Endothelial cell of umbilical vein (primary cell): ENCODE measurements around the gene MAP2K5. TPM values are rescaled to one million over a fixed set of nuclear protein-coding genes. Genes with fewer than 3 reads are reported as not detected.

ENCODE experiments used
- BruUV-seq: library from RNA; stranded (reverse); fragments of 400-500 nt; replicated peaks from 2 replicates; lab custom pipeline; 2021; lab: Mats Ljungman, UMichigan
- CTCF ChIA-PET: fragments of 300-600, 350-600 bp; sonication (Branson Sonifier 250); formaldehyde crosslinking; loops from one replicate; lab custom pipeline; 2021; ENCODE audit warnings: antibody characterized with exemption, inconsistent platforms; lab: Charles Lee
- POLR2A ChIA-PET: fragments of 300-600, 350-600 bp; sonication (Branson Sonifier 250); formaldehyde crosslinking; loops from one replicate; lab custom pipeline; 2021; ENCODE audit warnings: antibody characterized with exemption, inconsistent platforms; lab: Charles Lee
- DNase-seq: peaks from one replicate; pipeline ENCODE4 v3.0.0-alpha.2; 2011; ENCODE audit warnings: low read depth, low spot score
- FAIRE-seq: peaks from 2 replicates; lab custom pipeline; 2011; peaks lifted over from hg19 to GRCh38; lab: Jason Lieb, UNC
- H2AFZ ChIP-seq: 2 replicates; pipeline ENCODE4 v1.6.0; 2012; ENCODE audit warnings: low read depth, low read length, control low read depth, inconsistent platforms
- H3K27ac ChIP-seq: 2 replicates; pipeline ENCODE4 v1.5.1; 2011; ENCODE audit warnings: low read depth, mild to moderate bottlenecking, control low read depth, low read length, moderate library complexity; ENCODE audit not compliant: insufficient read depth
- H3K27me3 ChIP-seq, 2 experiments: 2 replicates each; pipeline versions ENCODE4 v1.6.0 to v1.6.1; 2011; ENCODE audit warnings: low read length in 2 of 2, mixed read lengths in 1 of 2; ENCODE audit not compliant: control insufficient read depth in 2 of 2, insufficient read depth in 2 of 2
- H3K36me3 ChIP-seq, 2 experiments: 2 replicates in 1 of 2; 3 replicates in 1 of 2; pipeline ENCODE4 v1.5.1; 2011; ENCODE audit warnings: low read length in 2 of 2, mild to moderate bottlenecking in 1 of 2, moderate library complexity in 1 of 2; ENCODE audit not compliant: control insufficient read depth in 2 of 2, insufficient read depth in 2 of 2; ENCODE audit errors: extremely low read depth in 1 of 2
- H3K4me1 ChIP-seq: 3 replicates; pipeline ENCODE4 v1.5.1; 2011; ENCODE audit warnings: mild to moderate bottlenecking, low read length; ENCODE audit not compliant: control insufficient read depth, insufficient read depth; ENCODE audit errors: extremely low read depth
- H3K4me2 ChIP-seq: 2 replicates; pipeline ENCODE4 v1.6.1; 2011; ENCODE audit warnings: low read length, control low read depth, mixed read lengths; ENCODE audit not compliant: insufficient read depth
- H3K4me3 ChIP-seq, 3 experiments: fragments of 200-600 bp in 1 of 3; sonication (generic), shearing (Covaris generic) in 1 of 3; replicated peaks in 1 of 3; 2 replicates each; pipeline ENCODE4 v1.5.1; 2011 to 2016; ENCODE audit warnings: control low read depth in 3 of 3, low read length in 3 of 3, mild to moderate bottlenecking in 2 of 3, inconsistent platforms in 1 of 3, low read depth in 1 of 3, moderate library complexity in 1 of 3; ENCODE audit not compliant: insufficient read depth in 1 of 3
- H3K79me2 ChIP-seq: 2 replicates; pipeline ENCODE4 v1.6.0; 2012; ENCODE audit warnings: low read length, inconsistent platforms; ENCODE audit not compliant: control insufficient read depth, insufficient read depth
- H3K9ac ChIP-seq: replicated peaks from 2 replicates; pipeline ENCODE3; 2011; ENCODE audit warnings: low read length, control low read depth; ENCODE audit not compliant: insufficient read depth; ENCODE audit errors: extremely low read depth
- H3K9me1 ChIP-seq: replicated peaks from 3 replicates; pipeline ENCODE4 v1.6.0; 2011; ENCODE audit warnings: mild to moderate bottlenecking, low read length; ENCODE audit not compliant: control insufficient read depth, insufficient read depth; ENCODE audit errors: extremely low read depth
- H3K9me3 ChIP-seq: replicated peaks from 2 replicates; pipeline ENCODE4 v1.5.1; 2012; ENCODE audit warnings: low read length, inconsistent platforms; ENCODE audit not compliant: control insufficient read depth, insufficient read depth
- H4K20me1 ChIP-seq: replicated peaks from 2 replicates; pipeline ENCODE3; 2011; ENCODE audit warnings: mild to moderate bottlenecking, low read length; ENCODE audit not compliant: control insufficient read depth, insufficient read depth; ENCODE audit errors: extremely low read depth
- CTCF ChIP-seq, 2 donors: IDR thresholded peaks; 1 replicate in 1 of 2; 2 replicates in 1 of 2; pipeline ENCODE4 v1.5.1; 2011; ENCODE audit warnings: low read length in 2 of 2, mild to moderate bottlenecking in 2 of 2, moderate library complexity in 2 of 2, control low read depth in 1 of 2, inconsistent platforms in 1 of 2, low read depth in 1 of 2; ENCODE audit not compliant: insufficient read depth in 1 of 2; ENCODE audit errors: extremely low read depth in 1 of 2
- EZH2 ChIP-seq: IDR thresholded peaks from 2 replicates; pipeline ENCODE4 v1.6.1; 2012; ENCODE audit warnings: borderline replicate concordance, low read depth, mild to moderate bottlenecking, moderate library complexity, low read length, inconsistent platforms; ENCODE audit not compliant: severe bottlenecking
- FOS ChIP-seq: IDR thresholded peaks from 2 replicates; pipeline ENCODE4 v1.6.1; 2011; ENCODE audit warnings: mild to moderate bottlenecking, low read length, moderate library complexity, borderline replicate concordance; ENCODE audit not compliant: insufficient read depth
- GATA2 ChIP-seq: IDR thresholded peaks from 2 replicates; pipeline ENCODE4 v1.7.0; 2011; ENCODE audit warnings: low read depth, mild to moderate bottlenecking, moderate library complexity, mixed read lengths, low read length; ENCODE audit not compliant: insufficient read length, insufficient read depth
- JUN ChIP-seq: IDR thresholded peaks from 2 replicates; pipeline ENCODE4 v1.6.1; 2011; ENCODE audit warnings: borderline replicate concordance, low read depth; ENCODE audit not compliant: insufficient read length, insufficient read depth
- MAX ChIP-seq: IDR thresholded peaks from 2 replicates; pipeline ENCODE4 v1.6.1; 2011; ENCODE audit not compliant: insufficient read depth, insufficient read length
- MYC ChIP-seq: IDR thresholded peaks from one replicate; pipeline ENCODE4 v1.6.1; 2011; ENCODE audit warnings: mild to moderate bottlenecking, low read depth, low read length
- POLR2A ChIP-seq: IDR thresholded peaks from 2 replicates; pipeline ENCODE4 v1.6.1; 2012; ENCODE audit warnings: low read depth, mild to moderate bottlenecking, control low read depth, low read length
- POLR2AphosphoS5 ChIP-seq: IDR thresholded peaks from 2 replicates; pipeline ENCODE4 v1.6.1; 2012; ENCODE audit warnings: low read depth, mild to moderate bottlenecking, control low read depth, low read length, moderate library complexity; ENCODE audit not compliant: insufficient read depth
- dilution Hi-C: fragments of 300-500 bp; cut with MboI; formaldehyde crosslinking; loops from one replicate; pipeline ENCODE4 v1.15.0; 2019; ENCODE audit warnings: low sequenced_read_pairs; ENCODE audit not compliant: extremely low pct_ligation_motif_present
- intact Hi-C: fragments of 100-400 bp; cut with micrococcal nuclease; formaldehyde crosslinking; loops from one replicate; pipeline ENCODE4 v1.10.0; 2022
- polyA plus RNA-seq, 4 experiments: library from polyadenylated mRNA; depleted of rRNA in 3 of 4; stranded (reverse) in 3 of 4; unstranded in 1 of 4; fragments of >200 nt; gene quantifications; 2 replicates each; pipeline versions ENCODE4 v1.2.1 to v1.2.3, GENCODE V29; 2011 to 2012; ENCODE audit warnings: missing spikeins in 1 of 4
- total RNA-seq: library from RNA; stranded (reverse); gene quantifications from 2 replicates; pipeline ENCODE4 v1.2.3, GENCODE V29; 2021

The MAP2K5 gene
- total and polyA plus RNA-seq, 2 donors (not counting 3 experiments of a cell fraction or from before 2014, with no cell fraction given) = 4.9 to 24.7 TPM

- CTCF ChIA-PET = no interaction called here
- TF ChIP-seq MYC (no peak), POLR2AphosphoS5 (no peak), CTCF (IDR thresholded peaks at IDR 0.05; ENCODE audit: extremely low read depth in 1 of 2, insufficient read depth in 1 of 2, low read depth in 1 of 2, low read length in 2 of 2) (no peak), POLR2A (no peak), GATA2 (no peak), EZH2 (no peak), FOS (no peak), JUN (no peak), MAX (no peak)
These were observed 97.1 kb downstream of the MAP2K5 start for GRCh38 chr15:67639591-67639990.

More at GRCh38 chr15:67639591-67639990, 97.1 kb downstream of the MAP2K5 start:
- no TSS peak for BruUV-seq
- POLR2A ChIA-PET = no interaction called here
- Histone ChIP-seq H2AFZ (no peak overlapping the region), H3K4me3 (no peak overlapping the region), H3K27ac (no peak overlapping the region), H3K27me3 (no peaks in the 10 kb centered on the region), H3K9me1 (no peaks in the 10 kb centered on the region), H4K20me1 (no peaks in the 10 kb centered on the region), H3K36me3 (no peaks in the 10 kb centered on the region), H3K4me2 (no peak overlapping the region), H3K4me1 (no peaks in the 10 kb centered on the region), H3K9ac (no peak overlapping the region), H3K9me3 (no peaks in the 10 kb centered on the region), H3K79me2 (no peaks in the 10 kb centered on the region)
- intact Hi-C loops = no loop called here
- FAIRE-seq (no peak), DNase-seq (no peak)
- dilution Hi-C loops = no loop called here
